WERI-Rb-1 (cell line): ENCODE results near the gene SLC25A40.
"Not testable (repeated sequence)": the region's sequence is repeated elsewhere in the genome, so short reads cannot be mapped to it uniquely, and the experiment has no call there.

Source experiments
- DNase-seq: peaks from one replicate; pipeline ENCODE4 v3.0.0-alpha.2; 2020
- H3K27ac ChIP-seq: fragments of 250-450 bp; sonication (Bioruptor Pico); 2 replicates; pipeline ENCODE4 v1.5.1; 2020; ENCODE audit warnings: mild to moderate bottlenecking, moderate library complexity
- H3K27me3 ChIP-seq: fragments of 250-450 bp; sonication (Bioruptor Pico); 2 replicates; pipeline ENCODE4 v1.5.1; 2021; ENCODE audit warnings: mild to moderate bottlenecking, low read depth, moderate library complexity; ENCODE audit not compliant: insufficient read depth, severe bottlenecking
- H3K36me3 ChIP-seq: fragments of 250-450 bp; sonication (Bioruptor Pico); 2 replicates; pipeline ENCODE4 v1.5.1; 2020; ENCODE audit warnings: mild to moderate bottlenecking, moderate library complexity
- H3K4me3 ChIP-seq: 2 replicates; pipeline ENCODE4 v1.5.1; 2011; ENCODE audit warnings: low read depth, mild to moderate bottlenecking, control low read depth, low read length
- H3K9me3 ChIP-seq: fragments of 250-450 bp; sonication (Bioruptor Pico); 2 replicates; pipeline ENCODE4 v1.5.1; 2021; ENCODE audit warnings: mild to moderate bottlenecking, moderate library complexity; ENCODE audit not compliant: severe bottlenecking
- CTCF ChIP-seq: IDR thresholded peaks from 2 replicates; pipeline ENCODE4 v1.5.1; 2011; ENCODE audit warnings: low read depth, mild to moderate bottlenecking, control low read depth, inconsistent platforms, low read length

The SLC25A40 gene

GRCh38 chr7:87872346-87872745, 3.8 kb downstream of the SLC25A40 start:
- DNase-seq: no peak
- H3K27ac ChIP-seq: no peak overlapping the region
- peaks cover 57% of the 10 kb centered on the region for H3K36me3 ChIP-seq
- no peak for TF ChIP-seq CTCF
- H3K27me3 ChIP-seq: no peaks in the 10 kb centered on the region
- H3K4me3 ChIP-seq: no peak overlapping the region
- peaks cover 2% of the 10 kb centered on the region for H3K9me3 ChIP-seq

GRCh38 chr7:87870471-87870870, 5.7 kb downstream of the SLC25A40 start:
- H3K4me3 ChIP-seq: no peak overlapping the region
- no peaks in the 10 kb centered on the region for H3K27me3 ChIP-seq
- peaks cover 67% of the 10 kb centered on the region for H3K36me3 ChIP-seq
- no peak overlapping the region for H3K27ac ChIP-seq
- H3K9me3 ChIP-seq: peaks cover 2% of the 10 kb centered on the region
- no peak for DNase-seq
- no peak for TF ChIP-seq CTCF

- peaks cover 48% of the 10 kb centered on the region for H3K36me3 ChIP-seq
- not testable (repeated sequence) for H3K27ac ChIP-seq, H3K4me3 ChIP-seq, H3K9me3 ChIP-seq, DNase-seq, H3K27me3 ChIP-seq
These were observed 9.6 kb downstream of the SLC25A40 start for GRCh38 chr7:87866533-87866932.

- Histone ChIP-seq H3K27ac (no peak overlapping the region), H3K4me3 (no peak overlapping the region), H3K36me3 (peaks cover 44% of the 10 kb centered on the region), H3K27me3 (no peaks in the 10 kb centered on the region), H3K9me3 (peaks cover 2% of the 10 kb centered on the region)
- no peak for DNase-seq
- TF ChIP-seq CTCF: no peak
These were observed 10.1 kb downstream of the SLC25A40 start for GRCh38 chr7:87866089-87866488.

- Histone ChIP-seq H3K27ac (no peak overlapping the region), H3K4me3 (no peak overlapping the region), H3K9me3 (no peaks in the 10 kb centered on the region), H3K36me3 (peaks cover 51% of the 10 kb centered on the region), H3K27me3 (no peaks in the 10 kb centered on the region)
- TF ChIP-seq CTCF: no peak
- no peak for DNase-seq
These were observed 17.6 kb downstream of the SLC25A40 start for GRCh38 chr7:87858417-87859100.

GRCh38 chr7:87853237-87853864, 22.8 kb downstream of the SLC25A40 start:
- Histone ChIP-seq H3K36me3 (peaks cover 64% of the 10 kb centered on the region), H3K4me3 (no peak overlapping the region), H3K27ac (no peak overlapping the region), H3K9me3 (no peaks in the 10 kb centered on the region), H3K27me3 (no peaks in the 10 kb centered on the region)
- TF ChIP-seq CTCF: no peak
- DNase-seq: no peak
